NCI-H748 treated with DMSO at 0.1 percent for 48 hours (cell line): ENCODE results near the gene ZNF208.
"Not testable (repeated sequence)": the region's sequence is repeated elsewhere in the genome, so short reads cannot be mapped to it uniquely, and the experiment has no call there.

Experiments
- DNase-seq: peaks from one replicate; lab custom pipeline; 2025; lab: John Stamatoyannopoulos, UW

The ZNF208 gene

GRCh38 chr19:21884786-21885185 is 126.0 kb downstream of the ZNF208 start:
- not testable (repeated sequence) for DNase-seq

- no peak for DNase-seq
These were observed 127.2 kb downstream of the ZNF208 start for GRCh38 chr19:21883516-21883915.
